Muscle layer of colon (tissue), 2 donors: Measurements from ENCODE around the gene CD209.

Source experiments
- H3K27ac ChIP-seq: one replicate; pipeline ENCODE4 v1.7.0; 2013; ENCODE audit warnings: low read depth, mild to moderate bottlenecking, low read length, moderate library complexity
- H3K27me3 ChIP-seq, 2 donors: one replicate each; pipeline ENCODE4 v1.7.0; 2013; ENCODE audit warnings: low read length in 2 of 2, mild to moderate bottlenecking in 2 of 2; ENCODE audit not compliant: insufficient read depth in 2 of 2, control insufficient read depth in 1 of 2
- H3K36me3 ChIP-seq: one replicate; pipeline ENCODE4 v1.7.0; 2013; ENCODE audit warnings: mild to moderate bottlenecking, low read length; ENCODE audit not compliant: insufficient read depth
- H3K4me1 ChIP-seq: one replicate; pipeline ENCODE4 v1.7.0; 2013; ENCODE audit warnings: mild to moderate bottlenecking, low read length; ENCODE audit not compliant: insufficient read depth
- H3K4me3 ChIP-seq, 2 donors: one replicate each; pipeline ENCODE4 v1.7.0; 2013; ENCODE audit warnings: low read length in 2 of 2, low read depth in 1 of 2, mild to moderate bottlenecking in 1 of 2, moderate library complexity in 1 of 2
- H3K9ac ChIP-seq: one replicate; pipeline ENCODE4 v1.7.0; 2013; ENCODE audit warnings: low read length
- H3K9me3 ChIP-seq: one replicate; pipeline ENCODE4 v1.7.0; 2013; ENCODE audit warnings: mild to moderate bottlenecking, low read length
- donor health status: abdominal sarcoma.
- donor health status: Adenocarcinoma of cecum.

CD209 gene

GRCh38 chr19:7734220-7735203 is 12.8 kb downstream of the CD209 start:
- no peaks in the 10 kb centered on the region for H3K36me3 ChIP-seq
- H3K27me3 ChIP-seq: peaks cover 0 to 30% of the 10 kb centered on the region in 2 donors
- no peak overlapping the region for H3K27ac ChIP-seq
- no peaks in the 10 kb centered on the region for H3K9me3 ChIP-seq
- no peaks in the 10 kb centered on the region for H3K4me1 ChIP-seq
- no peak overlapping the region for H3K9ac ChIP-seq
- H3K4me3 ChIP-seq: no peak overlapping the region

GRCh38 chr19:7733376-7733775 is 14.0 kb downstream of the CD209 start:
- no peak overlapping the region for H3K9ac ChIP-seq
- H3K27ac ChIP-seq: no peak overlapping the region
- H3K4me1 ChIP-seq: no peaks in the 10 kb centered on the region
- H3K36me3 ChIP-seq: no peaks in the 10 kb centered on the region
- H3K4me3 ChIP-seq: no peak overlapping the region
- H3K9me3 ChIP-seq: no peaks in the 10 kb centered on the region
- peaks cover 0 to 41% of the 10 kb centered on the region in 2 donors for H3K27me3 ChIP-seq

- H3K27ac ChIP-seq: no peak within 1 kb of the TSS
- no peaks in the 10 kb centered on the region for H3K36me3 ChIP-seq
- H3K9ac ChIP-seq: no peak within 1 kb of the TSS
- H3K27me3 ChIP-seq: peaks cover 0 to 48% of the 10 kb centered on the region in 2 donors
- H3K4me1 ChIP-seq: no peaks in the 10 kb centered on the region
- no peaks in the 10 kb centered on the region for H3K9me3 ChIP-seq
- H3K4me3 ChIP-seq: no peak within 1 kb of the TSS
Observed at GRCh38 chr19:7732045-7732444, 15.3 kb downstream of the CD209 start, which contains the start of gene CLEC4G. Gene CLEC4G, minus strand, starts transcription at chr19:7732110. Its CDS starts 8 bp downstream, at chr19:7732102.

DNA sequence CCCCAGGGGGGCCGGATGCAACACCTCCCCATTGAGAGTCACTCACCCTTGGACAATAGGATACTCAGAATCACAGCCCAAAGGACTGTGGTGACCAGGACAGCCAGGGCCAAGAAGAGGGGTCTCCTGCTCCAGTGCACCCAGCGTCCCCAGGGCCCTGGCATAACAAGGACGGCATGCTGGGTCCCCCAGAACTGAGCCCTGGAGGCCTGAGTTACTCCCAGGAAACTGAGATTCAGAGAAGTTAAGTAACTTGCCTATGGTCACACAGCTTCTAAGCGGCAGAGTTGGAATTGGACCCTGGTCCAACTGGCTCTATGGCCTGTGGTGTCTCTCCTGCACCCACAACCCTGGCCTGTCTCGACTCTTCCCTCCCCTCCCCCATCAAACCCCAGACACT is 15.7 kb downstream of the CD209 start:
- Histone ChIP-seq H3K9ac (no peak overlapping the region), H3K27me3 (peaks cover 0 to 48% of the 10 kb centered on the region in 2 donors), H3K27ac (no peak overlapping the region), H3K9me3 (no peaks in the 10 kb centered on the region), H3K36me3 (no peaks in the 10 kb centered on the region), H3K4me1 (no peaks in the 10 kb centered on the region), H3K4me3 (no peak overlapping the region)

DNA sequence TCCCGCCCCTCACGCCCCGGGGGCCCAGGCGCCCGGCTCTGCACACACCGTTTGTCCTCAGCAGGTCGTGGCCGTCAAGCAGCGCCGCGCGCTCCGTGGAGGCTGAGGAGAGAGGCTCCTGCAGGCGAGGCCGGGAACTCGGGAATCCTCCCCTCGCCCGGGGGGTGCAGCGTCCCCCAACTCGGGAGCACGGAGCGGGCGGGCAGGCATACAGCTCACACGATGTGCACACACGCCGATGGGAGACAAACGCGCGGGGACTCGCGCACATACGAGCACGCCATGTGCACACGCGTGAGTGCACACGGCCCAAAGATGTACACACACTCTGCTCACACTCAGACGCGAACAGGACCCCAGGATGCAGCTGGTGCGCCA is 16.1 kb downstream of the CD209 start:
- Histone ChIP-seq H3K9ac (no peak overlapping the region), H3K9me3 (no peaks in the 10 kb centered on the region), H3K27ac (no peak overlapping the region), H3K4me3 (no peak overlapping the region), H3K4me1 (no peaks in the 10 kb centered on the region), H3K27me3 (peaks cover 0 to 48% of the 10 kb centered on the region in 2 donors), H3K36me3 (no peaks in the 10 kb centered on the region)

GRCh38 chr19:7730286-7731217 is 16.8 kb downstream of the CD209 start:
- Histone ChIP-seq H3K9me3 (no peaks in the 10 kb centered on the region), H3K27ac (no peak overlapping the region), H3K27me3 (peaks cover 0 to 48% of the 10 kb centered on the region in 2 donors), H3K4me1 (no peaks in the 10 kb centered on the region), H3K9ac (no peak overlapping the region), H3K4me3 (no peak overlapping the region), H3K36me3 (no peaks in the 10 kb centered on the region)

DNA sequence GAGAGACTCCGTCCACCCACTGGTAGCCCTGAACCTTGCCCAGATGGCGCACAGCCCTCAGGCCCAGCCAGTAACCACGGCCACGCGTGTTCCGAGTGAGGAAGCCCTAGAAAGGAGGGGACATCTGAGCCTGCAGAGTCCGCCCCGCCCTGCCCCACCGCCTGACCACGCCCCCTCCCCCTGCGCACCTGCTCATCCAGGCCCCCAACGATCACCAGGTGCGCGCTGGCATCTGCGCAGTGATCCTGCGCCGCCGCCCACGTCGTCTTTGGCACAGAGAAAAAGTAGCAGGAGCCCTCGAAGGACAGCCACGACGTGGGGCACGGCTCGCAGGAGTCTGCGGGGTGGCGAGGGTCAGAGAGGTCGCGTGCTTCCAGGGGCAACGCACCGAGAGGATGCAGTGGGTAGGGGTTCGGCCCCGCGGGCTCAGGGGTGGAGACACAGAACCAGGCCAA is 17.5 kb downstream of the CD209 start:
- no peaks in the 10 kb centered on the region for H3K4me1 ChIP-seq
- H3K36me3 ChIP-seq: no peaks in the 10 kb centered on the region
- H3K27me3 ChIP-seq: peaks cover 0 to 48% of the 10 kb centered on the region in 2 donors
- H3K9me3 ChIP-seq: no peaks in the 10 kb centered on the region
- H3K4me3 ChIP-seq: no peak overlapping the region
- H3K27ac ChIP-seq: no peak overlapping the region
- no peak overlapping the region for H3K9ac ChIP-seq

DNA sequence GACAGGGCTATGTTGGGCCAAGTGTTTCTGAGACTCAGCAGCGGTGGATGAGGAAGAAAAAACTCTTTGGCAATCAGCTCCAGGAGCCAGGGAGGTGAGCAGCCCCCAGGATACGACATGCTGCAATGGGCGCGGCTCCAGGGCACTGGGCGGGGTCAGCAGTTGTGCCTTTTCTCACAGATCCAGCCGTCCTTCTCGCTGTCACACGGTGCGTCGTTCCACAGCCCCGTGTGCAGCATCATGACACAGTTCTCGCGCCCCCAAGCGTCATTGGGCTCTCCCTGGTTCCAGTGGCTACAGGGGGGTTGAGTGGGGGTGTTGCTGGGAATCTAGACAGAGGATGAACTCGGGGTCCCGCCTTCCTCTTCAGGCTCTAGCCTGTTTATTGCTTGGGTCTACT is 18.1 kb downstream of the CD209 start:
- H3K9me3 ChIP-seq: no peaks in the 10 kb centered on the region

DNA sequence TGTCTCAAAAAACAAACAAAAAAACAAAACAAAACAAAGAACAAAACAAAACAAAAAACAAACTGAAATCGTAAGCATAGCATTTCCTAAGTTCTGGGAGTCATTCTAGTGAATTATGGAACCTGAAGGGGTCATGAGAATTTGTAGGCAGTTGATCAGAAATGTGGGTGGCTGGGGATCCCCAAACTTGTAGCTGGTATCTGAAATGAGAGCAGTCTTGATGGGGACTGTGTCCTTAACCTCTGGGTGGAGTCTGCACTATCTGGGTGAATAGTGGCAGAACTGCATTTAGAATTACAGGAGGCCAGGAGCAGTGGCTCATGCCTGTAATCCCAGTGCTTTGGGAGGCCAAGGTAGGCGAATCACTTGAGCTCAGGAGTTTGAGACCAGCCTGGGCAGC is 21.5 kb downstream of the CD209 start:
- H3K4me1 ChIP-seq: no peaks in the 10 kb centered on the region
- no peak overlapping the region for H3K27ac ChIP-seq
- H3K9me3 ChIP-seq: no peaks in the 10 kb centered on the region
- no peak overlapping the region for H3K9ac ChIP-seq
- H3K36me3 ChIP-seq: no peaks in the 10 kb centered on the region
- H3K4me3 ChIP-seq: no peak overlapping the region
- H3K27me3 ChIP-seq: peaks cover 4 to 31% of the 10 kb centered on the region in 2 donors

More for the DNA sequence above, 18.1 kb downstream of the CD209 start:
- no peak overlapping the region for H3K27ac ChIP-seq
- H3K9ac ChIP-seq: no peak overlapping the region
- H3K27me3 ChIP-seq: peaks cover 4 to 48% of the 10 kb centered on the region in 2 donors
- H3K4me1 ChIP-seq: no peaks in the 10 kb centered on the region
- no peak overlapping the region for H3K4me3 ChIP-seq
- no peaks in the 10 kb centered on the region for H3K36me3 ChIP-seq

DNA sequence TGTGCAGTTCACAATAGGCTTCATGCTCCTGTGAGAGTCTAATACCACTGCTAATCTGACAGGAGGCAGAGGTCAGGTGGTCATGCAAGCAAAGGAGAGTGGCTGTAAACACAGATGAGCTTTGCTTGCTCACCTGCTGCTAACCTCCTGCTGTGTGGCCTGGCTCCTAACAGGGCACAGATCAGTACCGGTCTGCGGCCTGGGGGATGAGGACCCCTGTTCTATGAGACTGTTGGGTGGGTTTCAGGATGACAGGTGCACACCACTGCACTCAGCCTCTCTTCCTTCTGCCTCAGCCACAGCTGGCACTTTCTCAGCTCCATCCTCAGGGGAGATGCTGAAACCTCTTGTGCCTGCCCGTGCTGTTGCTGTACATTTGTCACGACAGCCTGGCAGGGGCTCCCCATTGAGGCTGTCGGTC is 25.1 kb downstream of the CD209 start:
- Histone ChIP-seq H3K27me3 (peaks cover 0 to 4% of the 10 kb centered on the region in 2 donors), H3K4me3 (no peak overlapping the region)

DNA sequence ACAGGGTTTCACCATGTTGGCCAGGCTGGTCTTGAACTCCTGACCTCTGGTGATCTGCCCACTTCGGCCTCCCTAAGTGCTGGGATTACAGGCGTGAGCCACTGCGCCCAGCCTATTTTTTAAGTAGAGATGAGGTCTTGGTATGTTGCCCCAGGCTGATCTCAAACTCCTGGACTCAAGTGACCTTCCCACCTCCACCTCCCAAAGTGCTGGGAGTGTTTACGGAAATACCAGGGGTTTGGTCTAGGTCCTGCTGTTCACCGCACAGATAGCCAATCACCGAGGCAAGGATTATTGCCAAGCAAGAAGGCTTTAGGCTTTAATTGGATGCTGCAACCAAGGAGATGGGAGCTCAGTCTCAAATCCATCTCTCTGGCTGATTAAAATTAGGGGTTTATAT is 27.0 kb downstream of the CD209 start:
- H3K4me3 ChIP-seq: no peak overlapping the region
- no peak overlapping the region for H3K27ac ChIP-seq
- H3K4me1 ChIP-seq: no peaks in the 10 kb centered on the region
- H3K9me3 ChIP-seq: no peaks in the 10 kb centered on the region
- no peak overlapping the region for H3K9ac ChIP-seq
- peaks cover 0 to 4% of the 10 kb centered on the region in 2 donors for H3K27me3 ChIP-seq
- H3K36me3 ChIP-seq: no peaks in the 10 kb centered on the region

More for the DNA sequence above, 25.1 kb downstream of the CD209 start:
- H3K9ac ChIP-seq: no peak overlapping the region
- H3K36me3 ChIP-seq: no peaks in the 10 kb centered on the region
- no peaks in the 10 kb centered on the region for H3K4me1 ChIP-seq
- no peak overlapping the region for H3K27ac ChIP-seq
- H3K9me3 ChIP-seq: no peaks in the 10 kb centered on the region
